HL-60 (cell line): Measurements from ENCODE around the gene TCAIM.

Experiments used
- DNase-seq, 2 experiments: peaks; one replicate each; pipeline ENCODE4 v3.0.0-alpha.2; 2010 to 2020; ENCODE audit warnings: low read depth in 1 of 2, low spot score in 1 of 2
- H3K27ac ChIP-seq: fragments of 250-450 bp; sonication (Bioruptor Pico); replicated peaks from 2 replicates; pipeline ENCODE4 v1.5.1; 2020; ENCODE audit warnings: mild to moderate bottlenecking, moderate library complexity
- H3K27me3 ChIP-seq: fragments of 250-450 bp; sonication (Bioruptor Pico); 2 replicates; pipeline ENCODE4 v1.5.1; 2021; ENCODE audit warnings: mild to moderate bottlenecking, moderate library complexity; ENCODE audit not compliant: insufficient read depth, poor library complexity, severe bottlenecking
- H3K4me3 ChIP-seq: replicated peaks from 2 replicates; pipeline ENCODE4 v1.5.1; 2011; ENCODE audit warnings: mild to moderate bottlenecking, control low read depth, low read length; ENCODE audit not compliant: insufficient read depth
- CTCF ChIP-seq: IDR thresholded peaks from one replicate; pipeline ENCODE4 v1.5.1; 2011; ENCODE audit warnings: low read length, control low read depth, inconsistent platforms; ENCODE audit not compliant: insufficient read depth
- GABPA ChIP-seq: IDR thresholded peaks from 2 replicates; pipeline ENCODE4 v1.6.1; 2012; ENCODE audit warnings: low read depth
- POLR2AphosphoS5 ChIP-seq: IDR thresholded peaks from 2 replicates; pipeline ENCODE4 v1.6.1; 2012; ENCODE audit warnings: low read depth
- REST ChIP-seq: IDR thresholded peaks from 2 replicates; pipeline ENCODE4 v1.6.1; 2012; ENCODE audit warnings: low read depth; ENCODE audit not compliant: insufficient replicate concordance
- SPI1 ChIP-seq: IDR thresholded peaks from 2 replicates; pipeline ENCODE4 v1.6.1; 2012; ENCODE audit warnings: low read depth, mild to moderate bottlenecking, borderline replicate concordance

The TCAIM gene

GRCh38 chr3:44444437-44444836 lies 105.9 kb downstream of the TCAIM start:
- DNase-seq = no peak
- TF ChIP-seq POLR2AphosphoS5 = no peak
- no peak for TF ChIP-seq CTCF
- no peak for TF ChIP-seq GABPA
- no peak for TF ChIP-seq SPI1
- Histone ChIP-seq H3K27me3 (no peaks in the 10 kb centered on the region), H3K27ac (no peak overlapping the region), H3K4me3 (no peak overlapping the region)

- no peak for DNase-seq
- no peak overlapping the region for H3K4me3 ChIP-seq
- no peaks in the 10 kb centered on the region for H3K27me3 ChIP-seq
- TF ChIP-seq CTCF (no peak), POLR2AphosphoS5 (no peak), GABPA (no peak), SPI1 (no peak), REST (no peak)
- no peak overlapping the region for H3K27ac ChIP-seq
These were observed 106.5 kb downstream of the TCAIM start for GRCh38 chr3:44444896-44445691.

GRCh38 chr3:44445786-44446185 lies 107.2 kb downstream of the TCAIM start:
- Histone ChIP-seq H3K4me3 (no peak overlapping the region), H3K27ac (no peak overlapping the region), H3K27me3 (no peaks in the 10 kb centered on the region)
- no peak for DNase-seq
- TF ChIP-seq POLR2AphosphoS5 (no peak), GABPA (no peak), CTCF (no peak), REST (no peak), SPI1 (no peak)

GRCh38 chr3:44446929-44447328 lies 108.4 kb downstream of the TCAIM start:
- Histone ChIP-seq H3K27ac (no peak overlapping the region), H3K27me3 (no peaks in the 10 kb centered on the region), H3K4me3 (no peak overlapping the region)
- DNase-seq = no peak
- TF ChIP-seq CTCF = no peak
- TF ChIP-seq GABPA = no peak
- TF ChIP-seq POLR2AphosphoS5 = no peak
- no peak for TF ChIP-seq REST
- no peak for TF ChIP-seq SPI1
